ENCODE results near the gene SEMA4D. TPM values are rescaled to one million over a fixed set of nuclear protein-coding genes. Genes with fewer than 3 reads are reported as not detected.

Gene SEMA4D
- total and polyA plus RNA-seq, 2 of the 13 experiments (the other 11 are each of a cell fraction or from before 2014, with no cell fraction given): 0.13 to 0.16 TPM

GRCh38 chr9:89492586-89492985 is 5.3 kb downstream of the SEMA4D start (continued):
- TF ChIP-seq THRA (CRISPR knock-in tag; IDR thresholded peaks at IDR 0.05; ENCODE audit: borderline replicate concordance): no peak

- Histone ChIP-seq H3K27me3 (ENCODE audit: control insufficient read depth in 1 of 2, insufficient read depth in 2 of 2, low read length in 2 of 2) (peaks cover 1 to 38% of the 10 kb centered on the region in 2 experiments; a peak in 1 of 5 replicates), H3K36me3 (replicated peaks in 1 of 2; ENCODE audit: control insufficient read depth in 1 of 2, insufficient read depth in 2 of 2, low read length in 2 of 2) (no peaks in the 10 kb centered on the region), H3K9me3 (ENCODE audit: low read length) (no peaks in the 10 kb centered on the region), H3K4me1 (ENCODE audit: insufficient read depth, low read length) (peaks cover 3% of the 10 kb centered on the region), H3K4me2 (ENCODE audit: low read depth, low read length) (no peak overlapping the region), H3K9ac (ENCODE audit: insufficient read depth, low read depth, low read length) (no peak overlapping the region), H3K4me3 (replicated peaks in 1 of 3; ENCODE audit: insufficient read depth in 1 of 3, low read depth in 2 of 3, low read length in 3 of 3) (no peak overlapping the region), H3K27ac (ENCODE audit: extremely low read length, insufficient read depth, low read length) (no peak overlapping the region), H3K79me2 (ENCODE audit: insufficient read depth, low read length) (no peaks in the 10 kb centered on the region), H4K20me1 (ENCODE audit: insufficient read depth, low read length) (no peaks in the 10 kb centered on the region), H2AFZ (ENCODE audit: low read length) (no peak overlapping the region)
- ChIA-PET CTCF (ENCODE audit: low intra/inter-chr PET ratio, low total read pairs) (no interaction called here), POLR2A (no interaction called here)
- in situ Hi-C loops (cut with HindIII; ENCODE audit: extremely low pct_ligation_motif_present, low pct_unique_long_range_greater_than_20kb) (no loop called here), intact Hi-C loops (cut with micrococcal nuclease; ENCODE audit: unreplicated experiment) (no loop called here)
- ATAC-seq (no peak), FAIRE-seq (no peak), DNase-seq (ENCODE audit: low spot score) (no peak)
- WGBS (ENCODE audit: low lambda C conversion rate): 29% methylated on average over 6 of the region's 9 CpGs
- no TSS peak for BruUV-seq (replicated peaks)
- TF ChIP-seq DRAP1 (CRISPR knock-in tag; IDR thresholded peaks at IDR 0.05) (no peak), ZNF121 (CRISPR knock-in tag; IDR thresholded peaks at IDR 0.05) (no peak), RFX1 (IDR thresholded peaks at IDR 0.05) (no peak), ATAD3A (CRISPR knock-in tag; IDR thresholded peaks at IDR 0.05) (no peak), GLMP (CRISPR knock-in tag; IDR thresholded peaks at IDR 0.05; ENCODE audit: borderline replicate concordance) (no peak), ZBTB1 (CRISPR knock-in tag; IDR thresholded peaks at IDR 0.05; ENCODE audit: borderline replicate concordance) (no peak), DMAP1 (CRISPR knock-in tag; IDR thresholded peaks at IDR 0.05) (no peak)
These were observed 6.2 kb downstream of the SEMA4D start for GRCh38 chr9:89491694-89492093.
